HEK293T (cell line): Measurements from ENCODE around the gene DPEP3.
"Not testable (repeated sequence)": the region's sequence is repeated elsewhere in the genome, so short reads cannot be mapped to it uniquely, and the experiment has no call there.

Experiments used
- CTCF ChIA-PET: fragments of 350-600 bp; formaldehyde crosslinking; extraction: SDS; loops from one replicate; lab custom pipeline; 2021; ENCODE audit warnings: antibody characterized with exemption, inconsistent platforms; lab: Yijun Ruan, JAX
- POLR2A ChIA-PET: fragments of 350-600 bp; formaldehyde crosslinking; extraction: SDS; loops from one replicate; lab custom pipeline; 2020; ENCODE audit warnings: antibody characterized with exemption, inconsistent platforms; lab: Yijun Ruan, JAX
- DNase-seq: peaks from one replicate; pipeline ENCODE4 v3.0.0; 2012; ENCODE audit warnings: mixed read lengths; ENCODE audit errors: extremely low spot score
- ARNT ChIP-seq: fragments of 450-650 bp; IDR thresholded peaks from 2 replicates; pipeline ENCODE4 v1.6.1; 2017; ENCODE audit warnings: mild to moderate bottlenecking
- BHLHE40 ChIP-seq: fragments of 450-650 bp; IDR thresholded peaks from 2 replicates; pipeline ENCODE4 v1.6.1; 2016; ENCODE audit warnings: mild to moderate bottlenecking, moderate library complexity, borderline replicate concordance
- CTBP1 ChIP-seq: fragments of 450-650 bp; IDR thresholded peaks from 2 replicates; pipeline ENCODE4 v1.6.1; 2016; ENCODE audit warnings: borderline replicate concordance
- ELF4 ChIP-seq: fragments of 450-650 bp; IDR thresholded peaks from 2 replicates; pipeline ENCODE4 v1.6.1; 2017; ENCODE audit warnings: antibody characterized with exemption
- FOXA1 ChIP-seq: fragments of 450-650 bp; IDR thresholded peaks from 2 replicates; pipeline ENCODE4 v1.6.1; 2016; ENCODE audit warnings: mild to moderate bottlenecking
- FOXK2 ChIP-seq: fragments of 450-650 bp; IDR thresholded peaks from 2 replicates; pipeline ENCODE4 v1.6.1; 2016; ENCODE audit warnings: mild to moderate bottlenecking
- FOXM1 ChIP-seq: fragments of 450-650 bp; IDR thresholded peaks from 2 replicates; pipeline ENCODE4 v1.6.1; 2017; ENCODE audit warnings: mild to moderate bottlenecking, borderline replicate concordance
- HDGF ChIP-seq: fragments of 450-650 bp; IDR thresholded peaks from 2 replicates; pipeline ENCODE4 v1.6.1; 2017; ENCODE audit warnings: antibody characterized with exemption, borderline replicate concordance
- L3MBTL2 ChIP-seq: fragments of 450-650 bp; conservative IDR thresholded peaks from 2 replicates; pipeline ENCODE4 v1.6.1; 2016; ENCODE audit warnings: mild to moderate bottlenecking
- LEF1 ChIP-seq: fragments of 450-650 bp; IDR thresholded peaks from 2 replicates; pipeline ENCODE4 v1.6.1; 2017; ENCODE audit warnings: mild to moderate bottlenecking, borderline replicate concordance
- NFRKB ChIP-seq: fragments of 450-650 bp; IDR thresholded peaks from 2 replicates; pipeline ENCODE4 v1.6.1; 2016; ENCODE audit warnings: mild to moderate bottlenecking, moderate library complexity
- PKNOX1 ChIP-seq: fragments of 450-650 bp; IDR thresholded peaks from 2 replicates; pipeline ENCODE4 v1.6.1; 2016
- SP1 ChIP-seq: fragments of 450-650 bp; IDR thresholded peaks from 2 replicates; pipeline ENCODE4 v1.6.1; 2017
- SUZ12 ChIP-seq: fragments of 450-650 bp; IDR thresholded peaks from 2 replicates; pipeline ENCODE4 v1.6.1; 2016; ENCODE audit warnings: mild to moderate bottlenecking
- TARDBP ChIP-seq: fragments of 450-650 bp; IDR thresholded peaks from 2 replicates; pipeline ENCODE4 v1.6.1; 2016
- ZNF384 ChIP-seq: fragments of 450-650 bp; IDR thresholded peaks from 2 replicates; pipeline ENCODE4 v1.6.1; 2016

The DPEP3 gene

GRCh38 chr16:67975321-67976105 is 4.8 kb downstream of the DPEP3 start:
- TF ChIP-seq FOXM1 (no peak), NFRKB (no peak), TARDBP (no peak), LEF1 (no peak), FOXK2 (no peak), PKNOX1 (no peak)
- no peak for DNase-seq
- ChIA-PET POLR2A (interaction anchor here (0.8 to 1.1 kb wide), 2 partner anchors 34 to 40 kb away, joined by 3 to 4 read pairs; no protein-coding TSS in a partner anchor), CTCF (no interaction called here)

DNA sequence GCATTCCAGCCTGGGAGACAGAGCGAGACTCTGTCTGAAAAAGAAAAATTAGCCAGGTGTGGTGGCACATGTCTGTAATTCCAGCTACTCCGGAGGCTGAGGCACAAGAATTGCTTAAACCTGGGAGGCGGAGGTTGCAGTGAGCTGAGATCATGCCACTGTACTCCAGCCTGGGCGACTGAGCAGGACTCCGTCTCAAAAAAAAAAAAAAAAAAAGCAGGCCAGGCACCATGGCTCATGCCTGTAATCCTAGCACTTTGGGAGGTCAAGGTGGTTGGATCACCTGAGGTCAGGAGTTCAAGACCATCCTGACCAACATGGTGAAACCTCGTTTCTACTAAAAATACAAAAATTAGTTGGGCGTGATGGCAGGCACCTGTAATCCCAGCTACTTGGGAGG is 8.0 kb downstream of the DPEP3 start:
- CTCF ChIA-PET, DNase-seq, POLR2A ChIA-PET: not testable (repeated sequence)

GRCh38 chr16:67971111-67971510 is 9.2 kb downstream of the DPEP3 start:
- ChIA-PET CTCF (interaction anchor here (0.5 kb wide), 1 partner anchor 150 kb away, joined by 3 read pairs; no protein-coding TSS in a partner anchor), POLR2A (no interaction called here)
- no peak for DNase-seq
- no peak for TF ChIP-seq CTBP1
- no peak for TF ChIP-seq PKNOX1
- TF ChIP-seq ZNF384: no peak
- TF ChIP-seq SUZ12: no peak
- no peak for TF ChIP-seq FOXM1
- TF ChIP-seq LEF1: no peak
- TF ChIP-seq BHLHE40: no peak
- no peak for TF ChIP-seq ARNT
- TF ChIP-seq NFRKB: no peak
- no peak for TF ChIP-seq SP1
- no peak for TF ChIP-seq HDGF
- TF ChIP-seq FOXA1: no peak
- no peak for TF ChIP-seq FOXK2
- TF ChIP-seq L3MBTL2: no peak
- TF ChIP-seq TARDBP: no peak
- TF ChIP-seq ELF4: no peak

DNA sequence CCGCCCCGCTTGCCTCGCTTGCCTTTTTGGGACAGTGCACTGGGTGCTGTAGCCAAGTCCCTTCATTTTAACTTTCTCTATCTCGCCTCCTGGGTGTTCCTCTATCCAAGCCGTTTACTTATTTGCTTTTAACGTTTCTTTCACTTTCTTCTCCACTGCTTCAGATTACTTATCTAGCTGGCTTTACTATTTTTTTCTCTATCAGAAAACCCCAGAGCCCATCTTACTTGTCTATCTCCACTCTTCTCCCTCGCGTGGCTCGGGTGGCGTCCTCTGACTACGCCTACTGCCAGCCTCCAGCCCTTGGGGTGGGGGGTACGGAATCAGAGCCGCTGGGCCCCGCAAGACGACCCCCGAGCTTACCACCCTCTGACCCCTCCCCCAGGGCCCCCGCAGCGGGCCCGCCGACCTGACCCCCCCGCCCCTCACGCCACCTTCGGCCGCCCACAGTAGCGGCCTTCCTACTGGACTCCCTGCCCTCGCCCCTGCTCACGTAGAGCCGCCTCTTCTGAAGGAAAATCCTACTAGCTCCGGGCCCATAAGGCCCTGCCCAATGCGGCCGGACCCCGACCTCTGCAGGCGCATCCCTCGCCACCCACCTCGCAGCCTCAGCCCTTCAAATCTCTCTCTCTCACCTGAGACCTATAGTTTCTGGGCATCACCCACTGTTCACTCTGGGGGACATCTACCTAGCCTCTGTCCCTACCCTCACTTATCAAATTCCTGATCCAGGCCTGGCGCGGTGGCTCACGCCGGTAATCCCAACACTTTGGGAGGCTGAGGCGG is 10.9 kb downstream of the DPEP3 start:
- TF ChIP-seq ELF4 (no peak), SUZ12 (no peak), ARNT (no peak), SP1 (no peak), FOXM1 (no peak), BHLHE40 (no peak), CTBP1 (no peak), NFRKB (no peak)
- ChIA-PET POLR2A (no interaction called here), CTCF (interaction anchor here (0.6 kb wide), 1 partner anchor 398 kb away, joined by 3 read pairs; no protein-coding TSS in a partner anchor)

DNA sequence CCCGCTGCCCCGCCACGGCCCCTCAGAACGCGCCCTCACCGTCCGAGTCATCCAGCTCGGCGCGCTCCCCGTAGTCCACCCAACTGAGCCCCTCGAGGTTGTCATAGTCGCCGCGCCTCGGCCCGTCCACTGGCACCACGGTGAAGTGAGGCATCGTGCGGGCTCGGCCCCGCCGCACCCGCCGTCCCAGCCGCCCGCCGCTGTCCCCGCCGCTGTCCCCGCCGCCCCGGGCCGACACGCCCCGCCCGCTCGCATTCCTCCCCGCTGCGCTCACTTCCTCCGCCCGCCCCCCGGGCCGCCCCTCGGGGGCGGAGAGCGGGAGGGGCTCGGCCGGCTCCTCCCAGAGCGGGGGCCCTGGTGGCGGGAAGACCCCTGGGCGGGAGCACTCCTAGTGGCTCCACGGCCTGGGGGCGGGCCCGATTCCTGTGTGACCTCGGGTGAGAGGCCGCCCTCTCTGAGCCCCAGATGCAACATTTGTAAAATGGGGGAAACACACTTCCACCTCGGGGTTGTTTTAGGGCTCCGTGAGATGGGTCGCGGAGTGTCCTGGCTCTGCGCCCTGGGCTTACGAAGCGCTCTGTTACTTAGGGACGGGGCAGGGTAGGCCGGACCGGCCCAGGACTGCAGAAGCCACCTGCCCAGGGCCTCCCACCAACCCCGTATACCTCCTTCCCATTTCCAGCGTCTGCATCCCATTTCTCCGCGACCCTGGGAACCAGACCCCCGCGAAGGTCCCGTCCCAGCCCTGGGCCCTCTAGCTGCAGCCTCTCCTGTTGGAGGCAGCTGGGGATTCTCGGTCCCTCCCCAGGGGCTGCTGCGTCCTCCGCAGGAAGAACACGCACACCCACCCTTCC is 11.7 kb downstream of the DPEP3 start, which contains the start of gene SLC12A4:
SLC12A4 (minus strand) TSS at position 238 of the 854 bp plus-strand sequence; CDS start at position 154, 84 bp downstream.
- peak; percentile 85 for DNase-seq
- ChIA-PET POLR2A (no interaction called here), CTCF (interaction anchor here (0.6 to 1.1 kb wide), 2 partner anchors 65 to 398 kb away, joined by 3 read pairs; no protein-coding TSS in a partner anchor)
- no peak for TF ChIP-seq PKNOX1
- TF ChIP-seq SUZ12: no peak
- TF ChIP-seq TARDBP: no peak
- peak; percentile 76; the same call in 1 of the 2 replicates for TF ChIP-seq FOXM1

More for the DNA sequence above, 10.9 kb downstream of the DPEP3 start:
- DNase-seq: no peak
